Right lung (tissue), 10 donors: ENCODE results near the gene BLZF1. TPM values are rescaled to one million over a fixed set of nuclear protein-coding genes. Genes with fewer than 3 reads are reported as not detected.
A peak's percentile ranks its signal among the peaks of the same experiment; 100 is the strongest.
"Not testable (repeated sequence)": the region's sequence is repeated elsewhere in the genome, so short reads cannot be mapped to it uniquely, and the experiment has no call there.

ENCODE experiments used
- DNase-seq, 2 donors: peaks; one replicate each; pipeline ENCODE4 v3.0.0-alpha.2; 2013
- long read RNA-seq, 8 donors: transcript quantifications; one replicate each; lab custom pipeline, GENCODE V29; 2026
- polyA plus RNA-seq, 5 donors: library from polyadenylated mRNA; unstranded; fragments of 120-200 nt; gene quantifications; one replicate each; pipeline versions ENCODE4 v1.2.1 to v1.2.3, GENCODE V29; 2013; ENCODE audit warnings: inconsistent platforms in 1 of 5, low replicate concordance in 1 of 5; ENCODE audit not compliant: insufficient read length in 5 of 5, insufficient read depth in 1 of 5

BLZF1 gene, protein sequence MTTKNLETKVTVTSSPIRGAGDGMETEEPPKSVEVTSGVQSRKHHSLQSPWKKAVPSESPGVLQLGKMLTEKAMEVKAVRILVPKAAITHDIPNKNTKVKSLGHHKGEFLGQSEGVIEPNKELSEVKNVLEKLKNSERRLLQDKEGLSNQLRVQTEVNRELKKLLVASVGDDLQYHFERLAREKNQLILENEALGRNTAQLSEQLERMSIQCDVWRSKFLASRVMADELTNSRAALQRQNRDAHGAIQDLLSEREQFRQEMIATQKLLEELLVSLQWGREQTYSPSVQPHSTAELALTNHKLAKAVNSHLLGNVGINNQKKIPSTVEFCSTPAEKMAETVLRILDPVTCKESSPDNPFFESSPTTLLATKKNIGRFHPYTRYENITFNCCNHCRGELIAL
- polyA plus RNA-seq: 10 to 100 TPM; 20.0 to 33.1 (median 28.3) TPM
- long read RNA-seq, donor 1, transcript BLZF1-202 (3 exons, 1,295 nt): minor isoform, 5 of 53 reads
- long read RNA-seq, donor 1, transcript BLZF1-203 (7 exons, 2,749 nt): major isoform, 7 of 53 reads
- long read RNA-seq, donor 1, partial matches to known transcripts: 39 of 53 reads
- long read RNA-seq, donor 1, other reads (novel, unspliced or antisense): 0 of 53 reads
- long read RNA-seq, donor 2, transcript BLZF1-203 (7 exons, 2,749 nt): major isoform, 8 of 12 reads
- long read RNA-seq, donor 2, partial matches to known transcripts: 0 of 12 reads
- long read RNA-seq, donor 2, other reads (novel, unspliced or antisense): 0 of 12 reads
- long read RNA-seq, donor 3, partial matches to known transcripts: 15 of 18 reads
- long read RNA-seq, donor 3, other reads (novel, unspliced or antisense): 0 of 18 reads
- long read RNA-seq, donor 4, partial matches to known transcripts: 0 of 6 reads
- long read RNA-seq, donor 4, other reads (novel, unspliced or antisense): 0 of 6 reads
- long read RNA-seq, donor 5, transcript BLZF1-203 (7 exons, 2,749 nt): minor isoform, 5 of 13 reads
- long read RNA-seq, donor 5, transcript BLZF1-202 (3 exons, 1,295 nt): major isoform, 8 of 13 reads
- long read RNA-seq, donor 5, partial matches to known transcripts: 0 of 13 reads
- long read RNA-seq, donor 5, other reads (novel, unspliced or antisense): 0 of 13 reads
- long read RNA-seq, donor 6, partial matches to known transcripts: 0 of 4 reads
- long read RNA-seq, donor 6, other reads (novel, unspliced or antisense): 0 of 4 reads
- long read RNA-seq, donor 7, transcript BLZF1-203 (7 exons, 2,749 nt): major isoform, 8 of 37 reads
- long read RNA-seq, donor 7, transcript BLZF1-202 (3 exons, 1,295 nt): minor isoform, 5 of 37 reads
- long read RNA-seq, donor 7, partial matches to known transcripts: 23 of 37 reads
- long read RNA-seq, donor 7, other reads (novel, unspliced or antisense): 0 of 37 reads
- long read RNA-seq, donor 8, partial matches to known transcripts: 0 of 3 reads
- long read RNA-seq, donor 8, other reads (novel, unspliced or antisense): 0 of 3 reads

GRCh38 chr1:169367686-169368405 is at the start of gene BLZF1, which contains the start of gene NME7:
Gene BLZF1, plus strand, starts transcription at chr1:169368195. Its CDS starts 1,328 bp downstream, at chr1:169369523.
Gene NME7, minus strand, starts transcription at chr1:169367797. Its CDS starts 87 bp downstream, at chr1:169367710.
- peak; percentile 92 to 95 for DNase-seq

DNA sequence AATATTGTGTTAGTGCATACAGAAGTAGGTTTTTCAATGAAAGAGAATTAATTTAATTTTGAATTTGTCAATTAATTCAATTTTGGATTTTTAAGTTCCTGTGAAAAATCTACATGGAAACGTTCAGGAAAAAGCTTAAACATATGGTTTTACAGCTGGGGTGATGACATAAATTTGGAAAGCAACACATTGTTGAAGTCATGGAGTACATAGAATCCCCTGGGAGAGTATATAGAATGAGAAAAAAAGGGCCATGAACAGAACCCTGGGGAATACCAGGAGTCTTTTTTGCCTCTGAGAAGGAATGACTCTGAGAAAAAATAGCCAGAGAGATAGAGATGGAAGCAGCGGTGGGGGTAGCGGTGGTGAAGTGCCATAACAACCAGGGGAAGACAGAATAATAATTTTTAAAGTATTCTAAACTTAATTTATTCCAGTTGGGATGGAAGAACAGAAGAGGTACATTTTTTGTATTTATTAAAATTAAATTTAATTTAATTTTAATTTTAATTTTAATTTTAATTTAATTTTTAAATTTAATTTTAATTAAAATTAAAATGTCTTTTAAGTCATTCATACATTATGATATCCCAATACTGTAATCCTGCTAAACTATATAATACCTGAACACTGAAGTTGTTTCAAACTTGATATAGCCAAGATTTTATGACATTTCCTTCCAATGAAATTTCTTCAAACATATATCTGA is 49.3 kb upstream of the BLZF1 start:
- no peak for DNase-seq

GRCh38 chr1:169321539-169321938 is 46.5 kb upstream of the BLZF1 start:
- DNase-seq: no peak

DNA sequence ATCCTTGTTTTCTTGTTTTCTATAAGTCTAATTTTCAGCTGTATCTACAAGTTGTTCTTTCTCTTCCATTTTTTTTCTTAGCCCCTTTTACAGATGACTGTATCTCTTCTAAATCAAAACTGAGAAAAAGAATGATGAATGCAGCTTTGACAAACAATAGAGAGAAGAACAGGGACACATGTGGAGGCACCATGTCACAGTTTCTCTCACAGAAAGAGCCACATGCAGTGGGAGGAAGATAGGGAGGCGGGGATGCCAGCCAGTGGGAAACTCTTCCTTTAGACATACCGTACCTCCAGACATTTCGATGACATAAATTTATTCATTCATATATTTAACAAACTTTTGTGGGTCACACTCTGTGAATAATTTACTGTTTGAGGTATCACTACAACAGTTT is 45.9 kb upstream of the BLZF1 start:
- no peak for DNase-seq

- DNase-seq: no peak
Measured at GRCh38 chr1:169325117-169325516, 42.9 kb upstream of the BLZF1 start.

- no peak for DNase-seq
Measured at GRCh38 chr1:169326261-169326955, 41.6 kb upstream of the BLZF1 start.

DNA sequence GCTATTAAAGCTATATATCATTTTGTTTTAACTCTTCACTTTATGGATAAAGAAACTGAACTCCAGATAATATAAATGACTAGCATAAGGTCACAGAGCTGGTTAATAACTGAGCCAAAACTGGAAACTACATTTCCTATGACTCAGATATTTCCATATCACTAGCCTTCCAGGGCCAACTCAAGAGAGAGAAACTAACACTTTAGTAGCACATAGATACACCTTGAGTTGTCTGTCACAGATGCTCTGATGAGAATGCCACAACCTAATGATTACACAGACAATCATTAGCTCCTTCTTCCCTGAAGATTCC is 41.1 kb upstream of the BLZF1 start:
- no peak for DNase-seq

- no peak for DNase-seq
Measured at GRCh38 chr1:169327875-169328274, 40.1 kb upstream of the BLZF1 start.

DNA sequence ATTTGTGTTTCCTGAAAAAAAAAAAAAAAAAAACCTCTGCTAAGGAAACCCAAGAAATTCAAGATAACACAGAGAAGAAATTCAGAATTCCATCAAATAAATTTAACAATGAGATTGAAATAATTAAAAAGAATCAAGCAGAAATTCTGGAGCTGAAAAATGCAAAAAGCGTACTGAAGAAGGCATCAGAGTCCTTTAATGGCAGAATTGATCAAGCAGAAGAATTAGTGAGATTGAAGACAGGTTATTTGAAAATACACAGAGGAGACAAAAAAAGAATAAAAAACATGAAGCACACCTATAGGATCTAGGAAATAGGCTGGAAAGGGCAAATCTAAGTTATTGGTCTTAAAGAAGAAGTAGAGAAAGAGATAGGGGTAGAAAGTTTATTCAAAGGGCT is 38.6 kb upstream of the BLZF1 start:
- no peak for DNase-seq

GRCh38 chr1:169330927-169331326 is 37.1 kb upstream of the BLZF1 start:
- no peak for DNase-seq

GRCh38 chr1:169334727-169335126 is 33.3 kb upstream of the BLZF1 start:
- DNase-seq: not testable (repeated sequence)

- not testable (repeated sequence) for DNase-seq
Measured at GRCh38 chr1:169336947-169337715, 30.9 kb upstream of the BLZF1 start.

GRCh38 chr1:169338617-169339016 is 29.4 kb upstream of the BLZF1 start:
- DNase-seq: no peak

- no peak for DNase-seq
Measured at GRCh38 chr1:169339773-169340172, 28.2 kb upstream of the BLZF1 start.

GRCh38 chr1:169340882-169341281 is 27.1 kb upstream of the BLZF1 start:
- no peak for DNase-seq

GRCh38 chr1:169342096-169342495 is 25.9 kb upstream of the BLZF1 start:
- not testable (repeated sequence) for DNase-seq

DNA sequence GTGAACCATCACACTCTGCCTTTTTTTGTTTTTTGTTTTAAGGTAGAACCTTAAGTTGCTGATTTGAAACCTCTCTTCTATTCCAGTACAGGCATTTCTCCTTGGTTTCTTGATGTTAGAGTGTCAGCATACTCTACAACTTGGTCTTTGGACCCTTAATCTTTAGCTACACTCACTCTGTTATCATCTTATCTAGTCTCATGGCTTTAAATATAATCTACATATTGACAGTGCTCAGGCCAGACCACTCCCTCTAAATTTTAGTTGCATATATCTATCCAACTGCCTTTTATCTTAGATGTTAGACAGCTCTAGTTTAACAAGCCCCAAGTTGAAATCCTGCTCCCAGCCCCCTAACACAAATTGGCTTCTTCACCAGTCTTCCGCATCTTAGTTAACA is 22.5 kb upstream of the BLZF1 start:
- no peak for DNase-seq

DNA sequence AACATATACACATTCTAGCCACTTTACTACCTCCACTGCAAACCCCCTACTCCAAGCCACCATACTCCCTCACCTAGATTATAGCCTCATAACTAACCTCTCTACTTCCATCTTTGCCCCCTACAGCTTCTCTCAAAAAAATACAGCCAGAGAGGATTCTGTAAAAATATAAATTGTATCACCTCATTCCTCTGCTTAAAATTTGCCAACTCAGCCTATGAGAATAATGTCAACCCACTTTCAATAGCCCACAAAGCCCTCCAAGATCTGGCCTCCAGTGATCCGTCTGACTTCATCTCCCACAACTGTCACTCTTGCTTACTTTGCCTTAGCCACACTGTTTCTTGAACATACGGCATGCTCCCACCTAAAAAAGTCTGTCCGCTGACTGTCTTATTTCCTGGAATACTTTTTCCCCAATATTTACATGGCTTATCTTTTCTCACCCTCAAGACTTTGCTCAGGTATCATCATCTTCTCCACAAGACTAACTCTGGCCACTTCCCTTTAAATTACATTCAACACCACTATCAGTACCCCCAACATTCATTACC is 21.9 kb upstream of the BLZF1 start:
- no peak for DNase-seq
